Skeletal muscle satellite cell (primary cell): ENCODE results near the gene APBA2.
A peak's percentile ranks its signal among the peaks of the same experiment; 100 is the strongest.
"Not testable (repeated sequence)": the region's sequence is repeated elsewhere in the genome, so short reads cannot be mapped to it uniquely, and the experiment has no call there.

ENCODE experiments used
- H3K27me3 ChIP-seq: 2 replicates; pipeline ENCODE4 v1.7.0; 2013; ENCODE audit warnings: low read length; ENCODE audit not compliant: control insufficient read depth, insufficient read depth
- H3K36me3 ChIP-seq: 2 replicates; pipeline ENCODE4 v1.7.0; 2013; ENCODE audit warnings: mild to moderate bottlenecking, control low read depth, low read length; ENCODE audit not compliant: insufficient read depth
- H3K4me1 ChIP-seq: 2 replicates; pipeline ENCODE4 v1.7.0; 2013; ENCODE audit warnings: low read length; ENCODE audit not compliant: control insufficient read depth, insufficient read depth
- H3K4me2 ChIP-seq: 2 replicates; pipeline ENCODE4 v1.7.0; 2013; ENCODE audit warnings: mild to moderate bottlenecking, low read length
- H3K4me3 ChIP-seq: 2 replicates; pipeline ENCODE4 v1.7.0; 2013; ENCODE audit warnings: low read length
- H3K9ac ChIP-seq: 2 replicates; pipeline ENCODE4 v1.7.0; 2013; ENCODE audit warnings: mild to moderate bottlenecking, low read depth, low read length, moderate library complexity
- H3K9me3 ChIP-seq: replicated peaks from 2 replicates; pipeline ENCODE4 v1.7.0; 2013; ENCODE audit warnings: mild to moderate bottlenecking, control low read depth, low read length

The APBA2 gene

DNA sequence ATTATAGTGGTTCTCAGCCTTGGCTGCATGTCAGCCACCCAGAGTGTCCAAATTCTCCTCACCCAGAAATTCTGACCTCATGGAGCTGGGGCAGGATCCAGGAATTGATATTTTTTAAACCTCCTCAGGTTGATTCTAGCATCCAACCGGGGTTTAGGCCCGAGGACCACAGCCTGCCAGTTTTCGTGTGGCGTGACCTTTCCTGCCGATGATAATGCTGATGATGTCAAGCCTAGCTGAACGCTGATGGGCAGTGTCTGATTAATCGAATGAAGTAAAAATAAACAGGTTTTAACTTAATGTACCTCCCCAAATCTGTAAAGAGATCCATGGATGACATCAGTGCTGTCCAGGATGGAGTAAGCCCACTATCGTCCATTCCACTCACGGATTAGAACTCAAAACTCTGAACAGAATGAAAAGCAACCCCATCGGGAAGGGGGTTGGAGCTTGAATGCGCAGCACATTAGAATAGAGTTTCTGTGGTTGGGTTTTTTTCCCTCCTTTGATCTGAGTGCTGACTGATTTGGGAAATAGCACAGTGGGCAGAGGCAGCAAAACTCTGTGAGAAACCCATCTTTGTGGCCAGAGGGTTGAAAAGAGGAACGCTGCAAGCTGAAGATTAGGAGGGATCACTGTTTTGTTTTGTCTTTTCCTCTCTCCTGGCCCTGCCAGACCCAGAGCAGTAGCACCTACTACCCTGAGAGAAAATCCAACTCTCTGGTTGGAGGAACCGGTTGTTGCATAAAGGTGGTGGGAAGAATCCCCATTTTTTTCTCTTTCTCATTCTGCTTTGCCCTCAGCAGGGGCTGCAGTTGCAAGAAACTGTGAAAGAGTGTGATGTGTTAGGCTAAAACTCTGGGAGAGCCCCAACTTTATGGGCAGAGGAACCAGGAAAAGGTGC, 153.9 kb downstream of the APBA2 start:
- no peak overlapping the region for H3K9ac ChIP-seq
- peaks cover 10% of the 10 kb centered on the region for H3K4me1 ChIP-seq
- no peak overlapping the region for H3K4me3 ChIP-seq
- H3K36me3 ChIP-seq = no peaks in the 10 kb centered on the region
- H3K9me3 ChIP-seq = no peaks in the 10 kb centered on the region
- no peaks in the 10 kb centered on the region for H3K27me3 ChIP-seq
- no peak overlapping the region for H3K4me2 ChIP-seq

DNA sequence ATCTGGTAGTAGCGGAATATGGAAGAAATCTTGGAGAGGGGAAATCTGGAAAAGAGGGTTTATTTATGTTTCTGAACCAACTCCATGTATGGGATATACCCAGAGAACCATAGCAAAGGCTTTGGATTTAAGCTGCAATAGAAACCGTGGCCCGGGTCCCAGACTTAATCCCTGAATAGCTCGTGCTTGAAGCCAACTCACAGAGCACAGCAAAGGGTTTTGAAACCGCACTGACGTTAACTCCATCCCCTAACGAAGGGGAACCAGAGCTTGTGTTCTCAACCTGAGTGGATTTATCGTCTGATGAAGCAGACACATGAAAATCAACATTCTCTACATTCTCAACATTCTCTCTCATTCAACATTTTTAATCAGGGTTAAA, 154.6 kb downstream of the APBA2 start:
- Histone ChIP-seq H3K9me3 (no peaks in the 10 kb centered on the region), H3K36me3 (no peaks in the 10 kb centered on the region), H3K4me2 (no peak overlapping the region), H3K27me3 (no peaks in the 10 kb centered on the region), H3K9ac (no peak overlapping the region), H3K4me3 (no peak overlapping the region), H3K4me1 (peaks cover 15% of the 10 kb centered on the region)

DNA sequence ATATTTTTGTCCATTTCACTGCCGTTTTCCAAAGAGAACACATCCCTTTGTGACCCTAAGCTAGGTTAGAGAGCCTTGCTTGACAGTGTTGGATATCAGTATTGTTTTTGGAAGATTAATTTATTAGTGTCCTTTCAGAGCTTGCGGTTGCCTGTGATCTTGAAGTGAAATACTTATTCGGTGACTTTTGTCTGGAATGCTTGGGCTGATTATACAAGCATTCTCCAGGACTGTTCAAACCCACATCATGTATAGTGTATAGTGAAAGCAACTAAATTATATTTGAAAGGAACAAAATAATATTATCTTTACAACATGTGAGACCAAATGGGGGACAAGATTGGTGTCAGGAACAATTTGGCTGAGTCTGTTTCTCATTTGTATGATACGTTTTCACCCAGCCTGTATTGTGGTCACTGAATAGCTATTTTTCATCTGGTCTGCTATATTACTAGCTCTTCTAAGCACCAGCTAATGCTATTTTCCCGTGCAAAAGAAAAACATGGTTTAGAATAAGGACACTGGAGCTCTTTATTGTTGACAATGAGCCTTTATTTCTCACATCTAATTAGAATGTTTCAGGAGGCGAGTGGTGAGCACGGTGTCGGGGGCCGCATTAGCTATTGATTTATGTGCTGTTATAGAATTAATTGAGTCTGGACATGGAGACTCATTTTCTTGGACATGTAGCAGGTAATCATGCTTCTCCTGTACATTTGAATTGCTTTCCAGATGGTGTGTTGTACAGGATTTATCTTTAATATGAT, 158.1 kb downstream of the APBA2 start:
- Histone ChIP-seq H3K9ac (peak overlapping the region; percentile 42), H3K4me1 (peaks cover 26% of the 10 kb centered on the region)

DNA sequence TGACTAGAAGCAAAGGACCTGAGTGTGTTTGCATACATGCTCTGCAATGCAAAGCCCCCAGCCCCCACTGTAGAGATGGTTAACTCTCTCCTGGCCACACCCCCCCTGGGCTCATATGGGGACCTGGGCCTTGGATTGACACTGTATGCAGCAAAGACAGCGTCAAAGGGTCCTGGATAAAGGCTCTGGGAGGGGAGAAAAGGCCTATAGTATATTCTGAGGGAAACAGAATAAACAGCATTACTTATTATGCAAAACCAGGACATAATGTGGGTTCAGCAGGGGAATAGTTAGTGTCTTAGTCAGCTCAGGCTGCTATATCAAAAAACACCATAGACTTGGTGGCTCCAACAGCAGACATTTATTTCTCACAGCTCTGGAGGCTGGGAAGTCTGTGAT, 158.7 kb downstream of the APBA2 start:
- Histone ChIP-seq H3K27me3 (no peaks in the 10 kb centered on the region), H3K4me3 (no peak overlapping the region), H3K4me2 (peak overlapping the region; percentile 22), H3K9ac (peak overlapping the region; percentile 42), H3K36me3 (no peaks in the 10 kb centered on the region), H3K9me3 (no peaks in the 10 kb centered on the region), H3K4me1 (peaks cover 26% of the 10 kb centered on the region)

More for the DNA sequence above, 158.1 kb downstream of the APBA2 start:
- Histone ChIP-seq H3K4me2 (peak overlapping the region; percentile 22), H3K36me3 (no peaks in the 10 kb centered on the region), H3K4me3 (no peak overlapping the region), H3K9me3 (no peaks in the 10 kb centered on the region), H3K27me3 (no peaks in the 10 kb centered on the region)

DNA sequence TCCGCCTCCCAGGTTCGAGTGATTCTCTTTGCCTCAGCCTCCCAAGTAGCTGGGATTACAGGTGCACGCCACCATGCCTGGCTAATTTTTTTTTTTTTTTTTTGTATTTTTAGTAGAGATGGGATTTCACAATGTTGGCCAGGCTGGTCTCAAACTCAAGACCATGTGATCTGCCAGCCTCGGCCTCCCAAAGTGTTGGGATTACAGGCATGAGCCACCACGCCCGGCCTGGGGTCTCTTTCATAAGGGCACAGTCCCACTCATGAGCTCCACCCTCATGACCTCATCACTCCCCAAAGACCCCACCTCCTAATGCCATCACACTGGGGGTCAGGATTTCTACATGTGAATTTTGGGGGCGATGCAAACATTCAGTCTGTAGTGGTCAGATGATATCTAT, 159.4 kb downstream of the APBA2 start:
- Histone ChIP-seq H3K4me1 (peaks cover 26% of the 10 kb centered on the region), H3K4me2 (peak overlapping the region; percentile 4)
- not testable (repeated sequence) for H3K9me3 ChIP-seq, H3K36me3 ChIP-seq, H3K27me3 ChIP-seq, H3K4me3 ChIP-seq, H3K9ac ChIP-seq

DNA sequence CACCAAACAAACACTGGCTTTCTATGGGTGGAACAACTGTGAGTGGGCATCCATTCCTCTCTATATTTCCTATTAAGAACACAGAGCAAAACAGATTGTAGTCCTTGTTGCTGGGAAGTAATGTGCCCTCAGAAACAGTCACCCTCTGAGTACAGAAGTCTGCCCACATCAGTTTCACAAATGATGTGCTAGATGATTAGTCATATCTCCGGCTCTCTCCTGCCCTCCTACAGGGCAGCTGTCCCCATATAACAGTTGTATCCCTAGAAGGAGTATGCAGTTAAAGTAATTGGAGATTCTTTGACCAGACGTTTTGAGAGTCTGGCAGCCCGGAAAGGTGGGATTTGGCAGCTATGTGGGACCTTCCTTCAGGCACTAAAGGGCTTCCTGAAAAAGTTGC, 159.9 kb downstream of the APBA2 start:
- no peaks in the 10 kb centered on the region for H3K27me3 ChIP-seq
- H3K9me3 ChIP-seq = no peaks in the 10 kb centered on the region
- H3K4me3 ChIP-seq = no peak overlapping the region
- peak overlapping the region; percentile 4 for H3K4me2 ChIP-seq
- H3K4me1 ChIP-seq = peaks cover 26% of the 10 kb centered on the region
- H3K36me3 ChIP-seq = no peaks in the 10 kb centered on the region
- H3K9ac ChIP-seq = no peak overlapping the region

DNA sequence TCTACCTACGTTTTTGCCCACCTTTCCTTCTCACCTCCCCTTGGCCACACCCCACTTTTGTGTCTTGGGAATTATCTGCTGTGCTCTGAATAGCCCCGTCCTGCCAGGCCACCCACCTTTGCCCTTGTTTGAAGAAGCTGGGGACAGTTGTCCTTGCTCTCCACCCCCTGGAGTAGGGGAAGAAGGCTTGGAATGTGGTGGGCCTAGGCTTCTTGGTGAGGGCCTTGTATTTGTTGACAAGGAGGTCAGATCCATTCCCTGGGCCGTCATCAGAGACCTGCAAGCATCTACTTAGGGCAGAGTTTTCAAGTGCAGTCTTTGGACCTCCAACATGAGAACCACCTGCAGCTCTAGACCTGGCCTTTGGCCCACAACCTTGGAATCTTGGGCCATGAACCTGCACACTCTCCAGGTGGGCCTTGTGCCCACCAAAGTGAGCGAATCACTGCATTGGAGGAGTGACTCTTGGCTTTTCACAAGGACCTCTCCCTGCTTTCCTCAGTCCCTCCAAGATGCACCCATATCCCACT, 160.6 kb downstream of the APBA2 start:
- no peak overlapping the region for H3K4me3 ChIP-seq
- no peak overlapping the region for H3K9ac ChIP-seq
- no peaks in the 10 kb centered on the region for H3K9me3 ChIP-seq
- no peaks in the 10 kb centered on the region for H3K36me3 ChIP-seq
- H3K27me3 ChIP-seq = no peaks in the 10 kb centered on the region
- H3K4me1 ChIP-seq = peaks cover 26% of the 10 kb centered on the region
- H3K4me2 ChIP-seq = no peak overlapping the region

DNA sequence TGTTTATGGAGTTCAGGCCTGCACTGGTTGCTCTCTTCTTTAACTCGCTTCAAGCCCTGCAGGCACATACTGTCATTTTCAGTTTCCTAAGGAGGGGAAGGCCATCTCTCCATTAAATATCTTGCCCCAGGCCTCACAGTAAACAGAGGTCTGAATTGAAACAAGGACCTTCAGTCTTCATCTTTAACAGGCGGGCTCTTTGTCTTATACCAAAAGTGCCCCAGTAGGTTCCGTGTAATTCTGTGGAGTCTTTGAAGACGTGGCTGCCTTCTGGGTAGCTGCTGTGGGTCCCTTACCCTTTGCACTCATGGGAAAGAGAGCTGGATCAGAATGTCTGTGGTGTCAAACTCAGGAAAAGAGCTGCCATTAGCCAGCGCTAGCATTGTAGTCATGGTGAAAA, 161.2 kb downstream of the APBA2 start:
- H3K9ac ChIP-seq = no peak overlapping the region
- H3K9me3 ChIP-seq = no peaks in the 10 kb centered on the region
- no peak overlapping the region for H3K4me3 ChIP-seq
- H3K27me3 ChIP-seq = no peaks in the 10 kb centered on the region
- H3K4me2 ChIP-seq = no peak overlapping the region
- no peaks in the 10 kb centered on the region for H3K36me3 ChIP-seq
- H3K4me1 ChIP-seq = peaks cover 26% of the 10 kb centered on the region

DNA sequence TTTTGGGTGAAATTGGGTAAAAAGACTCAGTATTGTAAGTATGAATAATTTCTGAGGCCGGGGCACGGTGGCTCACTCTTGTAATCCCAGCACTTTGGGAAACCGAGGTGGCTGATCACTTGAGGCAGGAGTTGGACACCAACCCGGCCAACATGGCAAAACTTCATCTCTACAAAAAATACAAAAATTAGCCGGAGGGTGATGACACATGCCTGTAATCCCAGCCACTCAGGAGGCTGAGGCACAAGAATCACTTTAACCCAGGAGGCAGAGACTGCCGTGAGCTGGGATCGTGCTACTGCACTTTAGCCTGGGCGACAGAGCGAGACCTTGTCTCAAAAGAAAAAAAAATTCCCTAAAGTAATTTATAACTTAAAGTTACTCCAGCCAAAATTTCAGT, 162.2 kb downstream of the APBA2 start:
- no peak overlapping the region for H3K4me3 ChIP-seq

DNA sequence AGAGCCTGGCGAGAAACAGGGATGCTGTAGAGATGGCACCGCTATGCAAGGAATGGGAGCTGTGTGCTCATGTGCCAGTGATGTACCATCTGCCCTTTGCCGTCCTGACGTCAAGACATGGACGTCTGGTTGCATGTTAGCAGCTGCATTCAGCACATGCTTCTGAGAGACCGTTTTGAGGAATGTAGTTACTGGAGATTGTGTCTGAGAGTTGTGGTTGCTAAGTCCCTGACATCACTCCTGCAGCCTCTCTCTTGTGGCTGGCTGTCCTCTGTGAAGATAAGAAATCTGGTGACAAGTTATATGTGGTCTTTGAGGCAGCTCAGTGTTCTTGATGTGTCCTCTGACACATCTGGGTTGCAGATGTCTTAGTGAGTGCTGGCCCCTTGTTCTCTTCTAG, 165.1 kb downstream of the APBA2 start:
- Histone ChIP-seq H3K27me3 (no peaks in the 10 kb centered on the region), H3K4me3 (no peak overlapping the region), H3K4me1 (peaks cover 7% of the 10 kb centered on the region), H3K36me3 (no peaks in the 10 kb centered on the region), H3K9ac (no peak overlapping the region), H3K9me3 (no peaks in the 10 kb centered on the region), H3K4me2 (no peak overlapping the region)

More for the DNA sequence above, 162.2 kb downstream of the APBA2 start:
- no peak overlapping the region for H3K9ac ChIP-seq
- H3K4me1 ChIP-seq = peaks cover 26% of the 10 kb centered on the region
- H3K27me3 ChIP-seq = no peaks in the 10 kb centered on the region
- no peak overlapping the region for H3K4me2 ChIP-seq
- H3K36me3 ChIP-seq = no peaks in the 10 kb centered on the region
- no peaks in the 10 kb centered on the region for H3K9me3 ChIP-seq

DNA sequence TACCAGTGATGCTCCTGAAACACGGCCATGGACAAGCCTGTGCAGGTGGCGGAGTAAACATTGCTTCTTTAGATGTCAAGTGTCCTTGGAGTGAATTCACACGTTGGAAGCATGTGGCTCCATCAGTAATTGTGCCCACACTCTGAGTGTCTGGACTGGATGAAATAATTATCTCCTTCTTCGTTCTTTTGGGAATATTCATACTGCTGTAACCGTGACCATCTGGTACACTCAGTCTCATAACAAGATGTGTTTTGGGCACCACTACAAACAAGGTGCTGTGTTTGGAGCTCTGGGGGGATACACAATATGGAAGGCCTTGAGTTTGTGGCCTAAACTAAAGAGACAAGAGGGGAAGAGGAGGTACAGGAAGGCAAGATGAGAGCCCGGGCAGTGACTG, 165.6 kb downstream of the APBA2 start:
- no peaks in the 10 kb centered on the region for H3K36me3 ChIP-seq
- no peak overlapping the region for H3K4me3 ChIP-seq
- no peak overlapping the region for H3K4me2 ChIP-seq
- no peaks in the 10 kb centered on the region for H3K27me3 ChIP-seq
- peaks cover 1% of the 10 kb centered on the region for H3K4me1 ChIP-seq
- no peak overlapping the region for H3K9ac ChIP-seq
- no peaks in the 10 kb centered on the region for H3K9me3 ChIP-seq
